ENCODE results near the gene STX17. TPM values are rescaled to one million over a fixed set of nuclear protein-coding genes. Genes with fewer than 3 reads are reported as not detected.
A peak's percentile ranks its signal among the peaks of the same experiment; 100 is the strongest.

STX17 gene
- polyA plus RNA-seq, 2 of the 4 experiments (the other 2 are of a cell fraction), result 14.3 to 24.6 TPM

- TF ChIP-seq HMGXB4 (CRISPR knock-in tag; IDR thresholded peaks at IDR 0.05; ENCODE audit: borderline replicate concordance), result no peak
- no peak for TF ChIP-seq NPAS2 (CRISPR knock-in tag; IDR thresholded peaks at IDR 0.05; ENCODE audit: borderline replicate concordance)
- 95% methylated on average over 2 of the region's 2 CpGs for WGBS (ENCODE audit: missing lambda C conversion rate)
- no peak overlapping the region for H3K27ac ChIP-seq
- no peak for ATAC-seq
- peaks cover 8% of the 10 kb centered on the region; the same call in 2 of the 3 replicates for H3K4me1 ChIP-seq
- ChIA-PET POLR2A (no interaction called here), CTCF (no interaction called here)
- FAIRE-seq, result no peak
- no peak overlapping the region for H3K4me3 ChIP-seq
- H3K4me2 ChIP-seq, result no peak overlapping the region
- H3K9me3 ChIP-seq, result no peaks in the 10 kb centered on the region
- no peak for DNase-seq (ENCODE audit: low read depth in 1 of 2, low spot score in 1 of 2)
Measured at GRCh38 chr9:99967457-99967856, 61.0 kb downstream of the STX17 start.

DNA sequence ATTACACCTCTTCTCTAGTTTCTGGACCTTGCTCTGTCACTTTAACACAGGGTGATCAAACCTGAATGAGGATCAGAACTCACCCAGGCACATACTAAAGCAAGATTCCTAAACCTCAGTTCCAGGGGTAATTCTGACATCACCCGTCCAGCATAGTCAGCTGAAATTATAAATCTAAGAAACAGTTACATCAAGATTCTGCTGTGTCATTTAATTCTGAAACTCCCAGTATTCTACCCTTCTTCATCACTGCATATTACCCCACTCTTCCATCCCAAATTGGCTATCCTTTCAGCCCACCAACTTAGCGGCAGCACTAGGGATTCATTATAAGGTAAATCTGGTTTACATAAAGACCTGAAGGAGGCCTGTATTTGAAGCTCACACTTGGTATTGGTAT, 64.0 kb downstream of the STX17 start:
- Histone ChIP-seq H3K9me3 (no peaks in the 10 kb centered on the region), H3K27ac (no peak overlapping the region), H3K4me1 (peaks cover 8% of the 10 kb centered on the region; the same call in 2 of the 3 replicates), H3K4me3 (no peak overlapping the region), H3K4me2 (no peak overlapping the region)
- TF ChIP-seq HOXB5 (CRISPR knock-in tag; IDR thresholded peaks at IDR 0.05), result no peak
- no peak for TF ChIP-seq RNF2 (IDR thresholded peaks at IDR 0.05; ENCODE audit: borderline replicate concordance, low read depth)
- TF ChIP-seq KDM5A (IDR thresholded peaks at IDR 0.05), result no peak
- peak; percentile 55 for TF ChIP-seq MAFK (IDR thresholded peaks at IDR 0.05; ENCODE audit: partially characterized antibody)
- FAIRE-seq, result no peak
- no peak for DNase-seq (ENCODE audit: low read depth in 1 of 2, low spot score in 1 of 2)
- CTCF ChIA-PET, result interaction anchor here (1.6 kb wide), 2 partner anchors 10 to 11 kb away, joined by 4 to 6 read pairs; no protein-coding TSS in a partner anchor
- 89% methylated on average over 2 of the region's 2 CpGs for WGBS (ENCODE audit: missing lambda C conversion rate)
- POLR2A ChIA-PET, result no interaction called here
- ATAC-seq, result no peak

DNA sequence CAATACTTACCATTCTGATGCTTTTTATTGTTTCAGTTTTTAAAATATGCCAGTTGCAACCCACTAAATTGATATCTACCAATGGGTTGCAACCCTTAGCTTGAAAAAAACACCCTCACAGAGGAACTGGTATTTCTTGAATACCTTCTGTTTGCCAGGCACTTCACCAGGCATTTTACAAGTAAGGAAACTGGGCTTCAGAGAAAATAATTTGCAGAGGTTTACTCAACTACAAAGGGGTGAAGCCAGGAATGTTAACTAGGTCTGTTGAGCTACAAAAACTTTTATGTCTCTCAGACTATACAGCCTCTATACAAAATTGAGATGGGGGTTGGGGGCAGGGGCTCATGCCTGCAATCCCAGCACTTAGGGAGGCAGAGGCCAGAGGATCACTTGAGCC, 65.0 kb downstream of the STX17 start:
- H3K4me3 ChIP-seq, result no peak overlapping the region
- no peak overlapping the region for H3K4me2 ChIP-seq
- H3K27ac ChIP-seq, result no peak overlapping the region
- FAIRE-seq (no peak), ATAC-seq (no peak), DNase-seq (ENCODE audit: low read depth in 1 of 2, low spot score in 1 of 2) (no peak)
- CTCF ChIA-PET, result interaction anchor here (1.6 kb wide), 1 partner anchor 9 kb away, joined by 6 read pairs; no protein-coding TSS in a partner anchor
- H3K9me3 ChIP-seq, result no peaks in the 10 kb centered on the region
- POLR2A ChIA-PET, result no interaction called here
- TF ChIP-seq FOSB (CRISPR knock-in tag; IDR thresholded peaks at IDR 0.05) (no peak), POLR2AphosphoS2 (conservative IDR thresholded peaks at IDR 0.05; ENCODE audit: low read length) (no peak), EHF (CRISPR knock-in tag; IDR thresholded peaks at IDR 0.05) (no peak), ZSCAN20 (CRISPR knock-in tag; IDR thresholded peaks at IDR 0.05) (no peak), HOXB13 (CRISPR knock-in tag; IDR thresholded peaks at IDR 0.05; ENCODE audit: low read depth) (no peak), TP53 (CRISPR knock-in tag; IDR thresholded peaks at IDR 0.05) (no peak), HDAC2 (IDR thresholded peaks at IDR 0.05) (no peak), FOXS1 (CRISPR knock-in tag; IDR thresholded peaks at IDR 0.05) (no peak), JUNB (IDR thresholded peaks at IDR 0.05) (no peak), CHD4 (IDR thresholded peaks at IDR 0.05; ENCODE audit: borderline replicate concordance) (no peak), MAFK (IDR thresholded peaks at IDR 0.05; ENCODE audit: partially characterized antibody) (no peak), CTCF (IDR thresholded peaks at IDR 0.05) (no peak)
- peaks cover 6% of the 10 kb centered on the region; the same call in 2 of the 3 replicates for H3K4me1 ChIP-seq

- ATAC-seq (no peak), FAIRE-seq (no peak), DNase-seq (ENCODE audit: low read depth in 1 of 2, low spot score in 1 of 2) (no peak)
- no peaks in the 10 kb centered on the region for H3K4me1 ChIP-seq
- H3K4me3 ChIP-seq, result no peak overlapping the region
- CTCF ChIA-PET, result interaction anchor here (0.6 to 0.8 kb wide), 2 partner anchors 17 to 758 kb away, joined by 3 to 4 read pairs; no protein-coding TSS in a partner anchor
- no peak overlapping the region for H3K4me2 ChIP-seq
- POLR2A ChIA-PET, result no interaction called here
- no peaks in the 10 kb centered on the region for H3K9me3 ChIP-seq
- no peak overlapping the region for H3K27ac ChIP-seq
- 98% methylated on average over 3 of the region's 3 CpGs for WGBS (ENCODE audit: missing lambda C conversion rate)
- no peak for TF ChIP-seq NPAS2 (CRISPR knock-in tag; IDR thresholded peaks at IDR 0.05; ENCODE audit: borderline replicate concordance)
- TF ChIP-seq USF2 (IDR thresholded peaks at IDR 0.05), result no peak
- TF ChIP-seq, protein P1, sequence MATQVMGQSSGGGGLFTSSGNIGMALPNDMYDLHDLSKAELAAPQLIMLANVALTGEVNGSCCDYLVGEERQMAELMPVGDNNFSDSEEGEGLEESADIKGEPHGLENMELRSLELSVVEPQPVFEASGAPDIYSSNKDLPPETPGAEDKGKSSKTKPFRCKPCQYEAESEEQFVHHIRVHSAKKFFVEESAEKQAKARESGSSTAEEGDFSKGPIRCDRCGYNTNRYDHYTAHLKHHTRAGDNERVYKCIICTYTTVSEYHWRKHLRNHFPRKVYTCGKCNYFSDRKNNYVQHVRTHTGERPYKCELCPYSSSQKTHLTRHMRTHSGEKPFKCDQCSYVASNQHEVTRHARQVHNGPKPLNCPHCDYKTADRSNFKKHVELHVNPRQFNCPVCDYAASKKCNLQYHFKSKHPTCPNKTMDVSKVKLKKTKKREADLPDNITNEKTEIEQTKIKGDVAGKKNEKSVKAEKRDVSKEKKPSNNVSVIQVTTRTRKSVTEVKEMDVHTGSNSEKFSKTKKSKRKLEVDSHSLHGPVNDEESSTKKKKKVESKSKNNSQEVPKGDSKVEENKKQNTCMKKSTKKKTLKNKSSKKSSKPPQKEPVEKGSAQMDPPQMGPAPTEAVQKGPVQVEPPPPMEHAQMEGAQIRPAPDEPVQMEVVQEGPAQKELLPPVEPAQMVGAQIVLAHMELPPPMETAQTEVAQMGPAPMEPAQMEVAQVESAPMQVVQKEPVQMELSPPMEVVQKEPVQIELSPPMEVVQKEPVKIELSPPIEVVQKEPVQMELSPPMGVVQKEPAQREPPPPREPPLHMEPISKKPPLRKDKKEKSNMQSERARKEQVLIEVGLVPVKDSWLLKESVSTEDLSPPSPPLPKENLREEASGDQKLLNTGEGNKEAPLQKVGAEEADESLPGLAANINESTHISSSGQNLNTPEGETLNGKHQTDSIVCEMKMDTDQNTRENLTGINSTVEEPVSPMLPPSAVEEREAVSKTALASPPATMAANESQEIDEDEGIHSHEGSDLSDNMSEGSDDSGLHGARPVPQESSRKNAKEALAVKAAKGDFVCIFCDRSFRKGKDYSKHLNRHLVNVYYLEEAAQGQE (IDR thresholded peaks at IDR 0.05), result no peak
- no peak for TF ChIP-seq BHLHE40 (IDR thresholded peaks at IDR 0.05; ENCODE audit: low read depth, low read length)
- no peak for TF ChIP-seq SMC3 (IDR thresholded peaks at IDR 0.05)
- TF ChIP-seq, protein P2, sequence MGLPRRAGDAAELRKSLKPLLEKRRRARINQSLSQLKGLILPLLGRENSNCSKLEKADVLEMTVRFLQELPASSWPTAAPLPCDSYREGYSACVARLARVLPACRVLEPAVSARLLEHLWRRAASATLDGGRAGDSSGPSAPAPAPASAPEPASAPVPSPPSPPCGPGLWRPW (IDR thresholded peaks at IDR 0.05), result no peak
Measured at GRCh38 chr9:99973455-99973854, 67.0 kb downstream of the STX17 start.
